Tongue (tissue), 1 donor: ENCODE results near the gene CHST5. TPM values are rescaled to one million over a fixed set of nuclear protein-coding genes. Genes with fewer than 3 reads are reported as not detected.

Experiments
- total RNA-seq: library from RNA; depleted of rRNA; stranded (reverse); fragments of >200 nt; gene quantifications from one replicate; pipeline ENCODE4 v1.2.3, GENCODE V29; 2014

The CHST5 gene
- total RNA-seq, 1 donor from 2014 or later = not detected

Other genes with a start within 250 kb of the CHST5 start
- 66.5 TPM for gene CFDP1, start 102.6 kb downstream of the CHST5 start, total RNA-seq
- gene TMEM170A, start 71.4 kb downstream of the CHST5 start, total RNA-seq = 27.3 TPM
- 2.1 TPM for gene CHST6, start 40.7 kb downstream of the CHST5 start, total RNA-seq
- 8.0 TPM for gene TMEM231, start 20.1 kb upstream of the CHST5 start, total RNA-seq
- gene GABARAPL2, start 30.3 kb upstream of the CHST5 start, total RNA-seq = 97.4 TPM
- 47.7 TPM for gene ADAT1, start 87.2 kb upstream of the CHST5 start, total RNA-seq
- gene KARS1, start 111.6 kb upstream of the CHST5 start, total RNA-seq = 118 TPM
- gene TERF2IP, start 111.7 kb upstream of the CHST5 start, total RNA-seq = 82.0 TPM
- gene CPHXL2, start 140.9 kb upstream of the CHST5 start, total RNA-seq = not detected
- gene DUXB, start 165.4 kb upstream of the CHST5 start, total RNA-seq = not detected
- not detected for gene CPHXL, start 190.4 kb upstream of the CHST5 start, total RNA-seq